ENCODE results near the gene PKHD1.

DNA sequence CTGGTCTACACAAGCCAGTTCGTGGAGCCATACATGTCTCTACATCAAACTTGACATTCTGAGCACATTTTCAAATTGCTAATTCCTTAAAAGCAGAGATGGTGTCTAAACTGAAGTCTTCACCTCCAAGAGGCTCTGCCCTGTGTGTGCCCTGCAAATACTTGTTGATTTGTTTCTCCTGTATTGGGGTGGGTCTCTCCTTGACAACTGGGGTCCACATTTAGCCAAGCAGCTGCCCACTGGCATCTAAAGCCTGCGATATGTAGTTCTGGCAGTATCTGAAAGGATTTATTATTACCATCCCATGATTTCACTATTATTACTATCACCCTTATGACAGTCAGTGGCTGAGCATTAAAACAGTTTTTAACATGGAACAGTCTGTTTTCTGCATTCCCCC, 45.9 kb upstream of the PKHD1 start:
- TF ChIP-seq ARNTL (CRISPR knock-in tag; IDR thresholded peaks at IDR 0.05; ENCODE audit: borderline replicate concordance, low read depth) (no peak), CSDC2 (CRISPR knock-in tag; IDR thresholded peaks at IDR 0.05) (no peak), RARB (CRISPR knock-in tag; IDR thresholded peaks at IDR 0.05) (no peak)
